ENCODE measurements around the gene SPTB. TPM values are rescaled to one million over a fixed set of nuclear protein-coding genes. Genes with fewer than 3 reads are reported as not detected.

The SPTB gene
- total RNA-seq, 2 donors from 2014 or later = 0.34 to 0.42 TPM

DNA sequence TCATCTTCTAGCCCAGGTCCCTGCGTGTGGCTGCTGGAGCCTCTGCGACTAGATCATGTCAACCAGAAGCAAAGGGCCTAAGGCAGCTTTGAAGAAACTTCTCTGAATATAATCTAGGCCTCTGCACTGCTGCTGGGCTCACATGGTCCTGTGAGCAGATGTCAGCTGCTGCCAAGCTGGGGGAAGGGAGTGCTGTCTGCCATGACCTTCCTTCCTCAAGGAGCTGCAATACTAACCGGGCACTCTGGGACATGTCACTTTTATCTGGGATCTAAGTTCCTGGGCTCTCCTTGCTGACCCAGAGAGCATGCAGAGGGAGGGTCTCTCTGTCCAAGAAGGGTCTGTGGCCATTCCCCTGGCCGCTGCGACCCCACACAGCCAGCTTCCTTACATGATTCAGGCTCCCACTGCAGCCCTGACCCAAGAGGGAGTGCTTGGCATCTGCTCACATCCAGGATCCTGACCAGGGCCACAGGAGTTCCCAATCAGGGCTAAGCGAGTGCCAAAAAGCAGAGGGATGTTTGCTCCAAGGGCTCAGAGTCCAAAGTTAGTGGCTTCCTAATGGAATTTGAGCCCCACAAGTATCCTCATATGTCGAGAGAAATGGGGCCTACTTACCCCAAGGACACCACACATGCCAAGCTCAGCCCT is 101.5 kb downstream of the SPTB start:
- intact Hi-C loops (cut with DNase I, micrococcal nuclease) = no loop called here
- DNase-seq = no peak

DNA sequence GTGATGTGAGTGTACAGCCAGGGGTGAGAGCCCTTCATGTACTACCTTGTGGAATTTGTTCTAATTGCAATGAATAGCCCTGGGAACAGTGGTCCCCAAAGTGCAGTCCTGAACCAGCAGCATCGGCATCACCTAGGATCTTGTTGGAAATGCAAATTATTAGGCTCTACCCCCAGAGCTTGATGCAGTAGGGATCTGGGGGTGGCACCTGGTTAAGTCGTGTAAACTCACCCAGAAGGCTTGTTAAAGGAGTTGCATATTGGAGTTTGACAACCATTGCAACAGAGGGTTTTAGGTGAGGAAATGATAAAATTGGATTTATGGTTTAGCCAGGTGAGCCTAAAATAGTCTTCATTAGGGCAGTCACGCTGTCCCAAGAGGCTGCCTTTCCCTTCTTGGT is 102.2 kb downstream of the SPTB start:
- intact Hi-C loops (cut with DNase I, micrococcal nuclease) = no loop called here
- no peak for ATAC-seq
- no peak for DNase-seq

More for the DNA sequence above, 101.5 kb downstream of the SPTB start:
- no peak for ATAC-seq

- DNase-seq (no peak), ATAC-seq (no peak)
- intact Hi-C loops (cut with DNase I, micrococcal nuclease) = no loop called here
Observed at GRCh38 chr14:64775081-64775777, 104.5 kb downstream of the SPTB start.

DNA sequence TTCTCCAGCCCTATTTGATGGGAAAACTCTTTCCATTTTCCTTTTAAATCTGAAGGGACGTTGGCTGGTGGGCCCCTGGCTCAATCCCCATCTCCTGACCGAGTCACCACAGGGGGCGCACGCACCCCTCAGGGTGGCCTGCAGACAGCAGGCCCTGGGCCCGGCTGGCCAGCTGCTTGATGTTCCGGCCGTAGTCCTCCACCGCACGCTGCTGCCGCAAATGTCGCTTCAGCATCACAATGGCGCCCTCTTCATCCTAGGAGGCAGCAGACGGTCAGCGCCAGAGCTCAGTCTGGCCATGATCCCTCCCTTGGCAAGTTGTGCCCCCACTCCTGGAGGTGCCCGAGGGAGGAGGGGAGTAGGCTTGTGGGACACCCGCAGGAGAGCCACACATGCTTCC is 105.4 kb downstream of the SPTB start:
- ATAC-seq = no peak
- intact Hi-C loops (cut with DNase I, micrococcal nuclease) = no loop called here
- no peak for DNase-seq

DNA sequence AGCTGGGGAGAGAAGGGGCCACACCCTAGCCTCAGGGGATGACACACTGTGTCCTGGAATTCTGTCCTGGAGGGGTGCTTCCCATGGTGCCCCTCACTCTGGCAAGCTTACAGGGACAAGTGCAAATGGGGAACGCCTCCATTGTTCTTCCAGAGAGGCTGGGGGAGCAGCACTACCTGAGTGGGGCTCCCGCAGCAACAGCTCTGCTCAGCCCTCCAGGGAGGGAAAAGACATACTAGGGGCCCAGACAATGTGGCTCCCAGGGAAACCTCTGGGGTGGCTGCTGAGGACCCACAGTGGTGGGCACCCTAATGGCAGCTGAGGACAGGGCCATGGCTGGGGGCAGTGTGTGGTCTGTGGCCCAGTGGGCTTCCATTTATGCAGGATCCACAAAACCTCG is 106.1 kb downstream of the SPTB start:
- DNase-seq (no peak), ATAC-seq (no peak)
- intact Hi-C loops (cut with DNase I, micrococcal nuclease) = no loop called here

DNA sequence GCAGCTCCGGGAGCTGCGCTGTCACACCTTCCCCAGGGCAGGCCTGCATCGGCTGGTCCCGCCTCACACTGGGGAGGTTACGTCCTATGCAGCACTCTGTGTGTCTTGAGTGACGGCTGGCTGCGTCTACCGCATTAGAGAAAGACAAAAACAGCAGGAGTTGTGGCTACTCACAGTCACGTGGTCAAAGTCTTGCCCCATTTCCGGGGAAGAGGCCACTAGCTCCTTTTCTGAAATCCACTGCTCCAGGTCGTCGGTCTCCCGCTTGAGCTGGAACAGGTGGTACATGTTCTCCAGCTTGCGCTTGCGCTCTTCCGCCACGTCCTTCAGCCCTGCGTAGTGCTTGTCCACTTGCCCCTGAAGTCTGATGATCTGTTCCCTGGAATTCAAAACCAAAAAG is 106.7 kb downstream of the SPTB start:
- intact Hi-C loops (cut with DNase I, micrococcal nuclease) = no loop called here
- ATAC-seq = no peak
- DNase-seq = no peak

DNA sequence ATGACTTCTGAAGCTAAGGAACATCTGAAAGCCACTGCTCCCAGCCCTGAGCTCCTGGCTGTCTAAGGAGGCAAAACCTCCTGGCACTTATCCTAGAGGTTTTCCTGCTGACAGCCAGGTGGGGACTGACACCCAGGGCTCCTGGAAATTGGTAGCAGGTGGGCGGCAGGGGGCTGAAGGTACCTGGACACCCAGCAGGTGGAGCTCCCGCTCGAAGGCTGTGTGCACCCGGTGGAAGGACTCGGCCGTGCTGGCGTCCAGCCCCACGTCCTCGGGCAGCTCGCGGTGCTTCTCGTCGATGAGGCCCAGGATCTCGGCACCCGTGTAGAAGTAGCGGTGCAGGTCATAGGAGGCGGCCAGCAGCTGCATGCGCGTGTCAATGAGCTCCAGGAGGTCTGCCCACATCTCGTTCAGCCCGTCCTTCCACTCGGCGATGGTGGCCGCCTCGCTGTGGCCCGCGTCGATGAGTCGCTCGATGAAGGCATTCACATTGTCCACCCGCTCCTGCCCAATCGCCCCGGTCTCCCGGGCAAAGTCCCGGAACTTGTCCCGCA is 107.2 kb downstream of the SPTB start:
- DNase-seq = no peak
- intact Hi-C loops (cut with DNase I, micrococcal nuclease) = no loop called here

GRCh38 chr14:64771161-64771560 is 108.5 kb downstream of the SPTB start:
- DNase-seq (no peak), ATAC-seq (no peak)
- intact Hi-C loops (cut with DNase I, micrococcal nuclease) = no loop called here

More for the DNA sequence above, 107.2 kb downstream of the SPTB start:
- no peak for ATAC-seq

DNA sequence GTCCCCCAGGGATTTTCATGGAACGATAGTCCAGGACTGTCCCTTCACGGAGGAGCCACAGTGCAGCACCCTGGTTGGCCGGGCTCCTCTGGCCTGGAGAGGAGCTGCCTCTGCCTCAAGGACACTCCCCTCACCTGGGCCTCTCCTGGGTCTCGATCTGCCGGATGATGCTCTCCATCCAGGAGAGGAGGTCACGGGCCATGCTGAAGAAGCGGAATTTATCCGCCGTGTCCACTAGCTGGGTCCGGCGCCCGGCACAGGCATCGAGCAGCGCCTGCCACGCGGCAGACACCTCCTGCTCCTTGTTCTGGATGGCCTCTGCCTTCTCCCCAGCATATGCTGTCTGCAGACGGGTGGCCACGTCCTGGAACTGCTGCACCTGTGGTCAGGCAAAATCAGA is 109.0 kb downstream of the SPTB start:
- no peak for ATAC-seq
- DNase-seq = no peak
- intact Hi-C loops (cut with DNase I, micrococcal nuclease) = no loop called here

- no peak for DNase-seq
- intact Hi-C loops (cut with DNase I, micrococcal nuclease) = no loop called here
- no peak for ATAC-seq
Observed at GRCh38 chr14:64769096-64770020, 110.3 kb downstream of the SPTB start.

- ATAC-seq (no peak), DNase-seq (no peak)
- intact Hi-C loops (cut with DNase I, micrococcal nuclease) = no loop called here
Observed at GRCh38 chr14:64768401-64769095, 111.2 kb downstream of the SPTB start.

GRCh38 chr14:64767215-64767964 is 112.3 kb downstream of the SPTB start:
- DNase-seq = no peak
- ATAC-seq = no peak
- intact Hi-C loops (cut with DNase I, micrococcal nuclease) = no loop called here

DNA sequence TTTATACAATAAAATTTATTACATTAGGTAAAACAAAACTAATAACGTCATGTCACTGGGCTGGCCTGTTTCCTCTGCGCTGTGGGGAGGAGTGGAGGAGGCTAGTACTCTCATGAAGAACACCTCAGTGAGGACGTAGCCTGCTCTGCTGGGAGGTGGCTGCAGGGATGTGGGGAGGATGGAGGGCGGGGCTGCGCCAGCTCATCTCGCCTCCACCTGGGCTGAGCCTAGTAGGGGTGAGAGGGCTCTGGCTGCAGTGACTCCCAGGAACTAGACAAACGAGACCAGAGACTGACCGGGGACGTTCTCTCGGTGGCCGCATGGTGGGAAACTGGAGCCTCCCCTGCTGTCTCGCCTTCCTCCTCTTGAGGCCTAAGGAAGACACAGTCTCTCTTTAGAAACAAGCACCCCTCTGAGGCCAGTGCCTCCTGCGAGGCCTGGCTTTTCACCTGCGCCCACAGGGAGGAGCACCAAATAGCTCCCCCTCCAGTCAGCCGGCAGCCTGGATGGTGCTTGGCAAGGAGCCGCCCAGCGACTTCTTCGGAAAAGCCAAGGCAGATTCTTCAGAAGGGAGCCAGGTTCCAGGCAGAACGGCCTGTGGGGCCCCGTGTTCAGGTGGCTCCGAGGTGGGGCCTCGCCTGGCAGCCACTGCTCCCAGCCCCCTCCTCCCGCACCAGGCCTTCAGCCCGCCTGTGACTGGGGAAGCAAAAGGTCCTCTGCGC is 113.1 kb downstream of the SPTB start:
- DNase-seq (no peak), ATAC-seq (no peak)
- intact Hi-C loops (cut with DNase I, micrococcal nuclease) = no loop called here

- DNase-seq (no peak), ATAC-seq (no peak)
- intact Hi-C loops (cut with DNase I, micrococcal nuclease) = no loop called here
Observed at GRCh38 chr14:64765740-64766302, 113.9 kb downstream of the SPTB start.

DNA sequence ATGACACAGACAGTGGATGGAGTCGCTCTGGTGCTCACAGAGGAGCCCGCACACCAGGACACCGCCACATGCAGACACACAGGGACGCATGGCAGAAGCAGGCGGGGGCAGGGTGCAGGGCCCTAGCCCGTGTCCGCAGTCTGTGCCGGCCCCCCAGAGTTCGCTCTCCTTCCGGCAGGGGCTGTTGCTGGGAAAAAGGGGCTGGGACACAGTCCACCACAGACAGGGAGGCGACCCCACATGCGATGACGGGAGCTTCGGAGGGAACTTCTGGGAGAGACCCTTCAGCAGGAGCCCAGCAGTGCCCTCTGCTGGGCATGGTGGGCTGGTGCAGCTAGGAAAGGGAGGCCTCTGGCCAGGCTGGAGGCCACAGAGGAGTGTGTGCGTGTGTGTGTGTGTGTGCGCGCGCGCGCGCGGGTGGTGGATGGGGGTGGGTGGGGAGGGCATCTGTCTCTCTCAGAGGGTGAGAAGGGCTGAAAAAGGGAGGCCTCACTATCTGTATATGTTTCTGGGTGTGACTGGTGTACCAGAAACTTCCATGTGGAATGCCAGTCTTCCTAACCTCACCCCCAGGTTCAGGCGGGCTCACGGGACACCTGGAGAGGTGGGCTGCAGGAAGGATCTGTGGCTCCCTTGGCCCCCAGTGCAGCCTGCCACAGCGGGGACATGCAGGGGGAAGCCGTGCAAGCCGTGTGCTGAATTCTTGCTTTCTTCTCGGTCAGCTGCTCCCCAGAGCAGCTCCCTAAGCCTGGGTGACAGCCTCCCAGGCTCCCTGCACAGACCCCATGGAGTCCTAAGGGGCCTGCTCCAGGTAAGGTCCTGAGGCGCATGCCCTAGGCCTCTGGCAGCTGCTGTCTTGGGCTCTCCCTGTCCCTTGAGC is 114.8 kb downstream of the SPTB start:
- peak; percentile 58 to 68 for DNase-seq
- peak; percentile 55 for ATAC-seq
- intact Hi-C loops (cut with DNase I, micrococcal nuclease) = loop anchor here in 1 of 2 donors (5.0 kb wide), 1 partner anchor 93 kb away; no protein-coding TSS in a partner anchor

All from left colon (tissue), 2 donors.